ENCODE results near the gene PYGO2. TPM values are rescaled to one million over a fixed set of nuclear protein-coding genes. Genes with fewer than 3 reads are reported as not detected.
A peak's percentile ranks its signal among the peaks of the same experiment; 100 is the strongest.

Gene PYGO2
- total and polyA plus RNA-seq, 2 experiments from 2014 or later = 45.3 to 45.6 TPM

DNA sequence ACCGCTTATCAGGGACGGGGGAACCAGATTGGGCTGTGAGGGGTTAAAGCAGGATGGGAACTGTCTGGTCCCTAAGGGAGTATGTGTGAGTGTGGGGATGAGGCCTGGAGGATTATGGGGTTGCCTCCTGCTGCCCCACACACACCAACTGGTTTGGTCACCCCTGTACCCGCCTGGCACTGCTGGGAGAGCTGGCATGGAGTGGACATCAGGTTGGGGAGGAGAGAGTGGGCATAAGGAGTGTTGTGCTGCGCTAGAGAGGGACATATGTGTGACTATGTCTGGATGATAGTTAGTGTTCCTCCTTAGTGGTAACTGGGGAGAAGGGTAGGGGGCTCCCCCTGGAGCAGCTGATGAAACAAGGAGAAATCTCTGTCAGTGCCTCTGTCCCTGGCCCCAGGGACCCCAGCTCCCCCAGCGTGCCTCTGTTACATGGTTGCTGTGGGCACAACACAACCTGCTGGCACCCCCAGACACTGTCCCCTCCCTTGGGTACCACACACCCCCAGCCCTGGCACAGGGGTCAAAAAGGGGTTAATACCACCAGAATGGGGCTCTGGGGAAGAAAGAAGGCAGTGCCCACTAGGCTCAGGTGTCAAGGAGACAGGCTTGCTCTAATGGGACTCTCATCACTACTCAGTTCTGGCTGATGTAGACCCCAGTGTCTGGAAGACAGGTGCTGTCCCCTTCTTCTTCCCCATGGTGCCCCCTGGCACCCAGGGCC is 42.9 kb upstream of the PYGO2 start:
- peak overlapping the region; percentile 79 for H3K27ac ChIP-seq
- peak overlapping the region; percentile 75 for H3K4me3 ChIP-seq
- no peaks in the 10 kb centered on the region for H3K36me3 ChIP-seq
- H3K4me1 ChIP-seq (ENCODE audit: low read depth) = peaks cover under 1% of the 10 kb centered on the region
- H3K9me3 ChIP-seq (ENCODE audit: low read depth) = no peaks in the 10 kb centered on the region
- no peak for DNase-seq (ENCODE audit: low read depth in 1 of 2, low spot score in 1 of 2)
- no peak for TF ChIP-seq CTCF (IDR thresholded peaks at IDR 0.05; ENCODE audit: low read depth, low read length)
- H3K27me3 ChIP-seq = no peaks in the 10 kb centered on the region

- Histone ChIP-seq H3K27me3 (no peaks in the 10 kb centered on the region), H3K4me1 (ENCODE audit: low read depth) (peaks cover 7% of the 10 kb centered on the region), H3K27ac (peak overlapping the region; percentile 79), H3K4me3 (peak overlapping the region; percentile 75), H3K9me3 (ENCODE audit: low read depth) (no peaks in the 10 kb centered on the region), H3K36me3 (no peaks in the 10 kb centered on the region)
- no peak for TF ChIP-seq CTCF (IDR thresholded peaks at IDR 0.05; ENCODE audit: low read depth, low read length)
- DNase-seq (ENCODE audit: low read depth in 1 of 2, low spot score in 1 of 2) = peak; percentile 47 to 60
These were observed 42.3 kb upstream of the PYGO2 start for GRCh38 chr1:155003766-155004351.

DNA sequence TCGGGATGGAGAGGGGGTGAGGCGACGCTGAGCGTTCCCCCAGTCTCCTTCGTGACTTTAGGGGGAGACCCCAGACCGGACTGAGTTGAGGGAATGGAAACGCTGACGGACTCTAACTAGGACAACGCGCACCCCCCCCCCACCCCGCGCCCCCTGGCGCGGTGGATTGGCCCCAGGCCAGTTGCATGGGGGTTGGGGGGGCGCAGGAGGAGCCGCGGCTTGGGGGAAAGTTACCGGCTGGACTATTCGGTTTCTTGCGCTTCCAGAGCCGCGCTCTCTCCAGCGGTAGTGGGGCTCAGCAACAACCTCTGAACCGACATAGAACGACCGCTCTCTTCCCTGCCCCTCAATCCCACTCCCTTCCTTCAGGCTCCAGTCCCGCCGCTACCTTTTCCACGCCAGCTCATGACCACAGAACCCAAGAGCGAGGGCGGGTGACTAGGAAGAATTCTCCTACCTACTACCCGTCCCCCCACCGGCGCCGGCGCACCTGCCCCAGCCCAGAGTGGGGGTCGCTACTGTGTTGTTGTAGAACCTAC is 41.7 kb upstream of the PYGO2 start:
- H3K4me3 ChIP-seq = peak overlapping the region; percentile 75
- H3K4me1 ChIP-seq (ENCODE audit: low read depth) = peaks cover 10% of the 10 kb centered on the region
- no peaks in the 10 kb centered on the region for H3K36me3 ChIP-seq
- no peaks in the 10 kb centered on the region for H3K9me3 ChIP-seq (ENCODE audit: low read depth)
- peak; percentile 34 to 55 for DNase-seq (ENCODE audit: low read depth in 1 of 2, low spot score in 1 of 2)
- peak overlapping the region; percentile 79 for H3K27ac ChIP-seq
- no peaks in the 10 kb centered on the region for H3K27me3 ChIP-seq
- no peak for TF ChIP-seq CTCF (IDR thresholded peaks at IDR 0.05; ENCODE audit: low read depth, low read length)

GRCh38 chr1:155002464-155003226 is 41.1 kb upstream of the PYGO2 start, which contains the start of gene ZBTB7B:
Gene ZBTB7B, plus strand, starts transcription at chr1:155002802. Its CDS starts 11,859 bp downstream, at chr1:155014661.
- peak within 1 kb of the TSS; percentile 85 for H3K27ac ChIP-seq
- no peaks in the 10 kb centered on the region for H3K9me3 ChIP-seq (ENCODE audit: low read depth)
- DNase-seq (ENCODE audit: low read depth in 1 of 2, low spot score in 1 of 2) = peak; percentile 47

More at GRCh38 chr1:155002464-155003226, 41.1 kb upstream of the PYGO2 start, which contains the start of gene ZBTB7B:
- Histone ChIP-seq H3K36me3 (no peaks in the 10 kb centered on the region), H3K27me3 (no peaks in the 10 kb centered on the region), H3K4me1 (ENCODE audit: low read depth) (peaks cover 10% of the 10 kb centered on the region), H3K4me3 (peak within 1 kb of the TSS; percentile 75)
- TF ChIP-seq CTCF (IDR thresholded peaks at IDR 0.05; ENCODE audit: low read depth, low read length) = no peak

Data from cardiac muscle cell (in vitro differentiated cells and primary cell).